Lower leg skin (tissue), 3 donors: ENCODE measurements around the gene ANKRD36B.
"Not testable (repeated sequence)": the region's sequence is repeated elsewhere in the genome, so short reads cannot be mapped to it uniquely, and the experiment has no call there.

Experiments used
- POLR2A ChIP-seq, 2 donors: fragments of 450-650 bp; IDR thresholded peaks; one replicate each; pipeline ENCODE4 v1.6.1; 2016 to 2017; ENCODE audit warnings: antibody characterized with exemption in 2 of 2, mild to moderate bottlenecking in 1 of 2, moderate library complexity in 1 of 2
- TF ChIP-seq, protein P1 (sequence below), 3 donors: fragments of 450-650 bp; IDR thresholded peaks; one replicate each; pipeline ENCODE4 v1.5.1; 2016; ENCODE audit warnings: antibody characterized with exemption in 3 of 3, mild to moderate bottlenecking in 3 of 3, moderate library complexity in 2 of 3

DNA sequence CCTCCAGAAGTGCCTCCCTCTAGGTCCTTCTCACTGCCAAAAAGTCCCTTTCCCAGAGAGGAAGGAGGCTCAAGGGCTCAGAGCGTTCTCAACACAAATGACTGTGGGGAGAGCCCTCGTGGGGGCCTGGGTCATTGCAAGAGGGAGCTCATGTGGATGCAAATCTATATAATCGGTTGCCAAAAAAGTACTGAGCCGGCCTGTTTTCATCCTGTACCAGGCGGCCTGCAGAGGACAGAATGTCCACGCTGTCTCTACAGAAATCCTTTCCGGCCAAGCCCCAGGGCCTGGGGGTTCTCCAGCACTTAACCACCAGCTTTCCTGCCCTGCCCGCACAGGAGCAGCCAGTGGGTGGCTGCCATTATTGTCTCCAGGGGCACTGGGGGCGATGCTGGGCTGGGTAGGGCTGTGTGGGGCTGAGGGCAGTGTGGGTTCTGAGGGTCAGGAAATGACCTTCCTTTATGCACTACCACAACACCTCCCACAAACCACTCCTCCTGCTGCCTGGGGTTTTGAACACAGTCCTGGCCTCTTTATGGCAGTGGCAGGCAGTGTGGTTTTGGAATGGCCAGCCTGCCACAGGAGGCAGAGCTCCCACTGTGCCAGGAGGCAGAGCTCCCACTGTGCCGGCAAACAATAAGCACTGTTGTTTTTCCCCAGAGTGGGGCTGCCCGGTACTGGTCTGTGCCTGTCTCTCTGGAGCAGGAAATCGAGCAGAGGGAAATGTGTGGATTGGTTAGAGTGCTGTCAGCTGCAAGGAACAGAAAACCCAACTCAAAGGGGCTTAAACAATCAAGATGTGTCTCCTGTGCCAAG, 16.1 kb upstream of the ANKRD36B start:
- TF ChIP-seq, protein P1, sequence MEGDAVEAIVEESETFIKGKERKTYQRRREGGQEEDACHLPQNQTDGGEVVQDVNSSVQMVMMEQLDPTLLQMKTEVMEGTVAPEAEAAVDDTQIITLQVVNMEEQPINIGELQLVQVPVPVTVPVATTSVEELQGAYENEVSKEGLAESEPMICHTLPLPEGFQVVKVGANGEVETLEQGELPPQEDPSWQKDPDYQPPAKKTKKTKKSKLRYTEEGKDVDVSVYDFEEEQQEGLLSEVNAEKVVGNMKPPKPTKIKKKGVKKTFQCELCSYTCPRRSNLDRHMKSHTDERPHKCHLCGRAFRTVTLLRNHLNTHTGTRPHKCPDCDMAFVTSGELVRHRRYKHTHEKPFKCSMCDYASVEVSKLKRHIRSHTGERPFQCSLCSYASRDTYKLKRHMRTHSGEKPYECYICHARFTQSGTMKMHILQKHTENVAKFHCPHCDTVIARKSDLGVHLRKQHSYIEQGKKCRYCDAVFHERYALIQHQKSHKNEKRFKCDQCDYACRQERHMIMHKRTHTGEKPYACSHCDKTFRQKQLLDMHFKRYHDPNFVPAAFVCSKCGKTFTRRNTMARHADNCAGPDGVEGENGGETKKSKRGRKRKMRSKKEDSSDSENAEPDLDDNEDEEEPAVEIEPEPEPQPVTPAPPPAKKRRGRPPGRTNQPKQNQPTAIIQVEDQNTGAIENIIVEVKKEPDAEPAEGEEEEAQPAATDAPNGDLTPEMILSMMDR (IDR thresholded peaks at IDR 0.05): not testable (repeated sequence)
- TF ChIP-seq POLR2A (IDR thresholded peaks at IDR 0.05): not testable (repeated sequence)
